ENCODE measurements around the gene WDFY4.

DNA sequence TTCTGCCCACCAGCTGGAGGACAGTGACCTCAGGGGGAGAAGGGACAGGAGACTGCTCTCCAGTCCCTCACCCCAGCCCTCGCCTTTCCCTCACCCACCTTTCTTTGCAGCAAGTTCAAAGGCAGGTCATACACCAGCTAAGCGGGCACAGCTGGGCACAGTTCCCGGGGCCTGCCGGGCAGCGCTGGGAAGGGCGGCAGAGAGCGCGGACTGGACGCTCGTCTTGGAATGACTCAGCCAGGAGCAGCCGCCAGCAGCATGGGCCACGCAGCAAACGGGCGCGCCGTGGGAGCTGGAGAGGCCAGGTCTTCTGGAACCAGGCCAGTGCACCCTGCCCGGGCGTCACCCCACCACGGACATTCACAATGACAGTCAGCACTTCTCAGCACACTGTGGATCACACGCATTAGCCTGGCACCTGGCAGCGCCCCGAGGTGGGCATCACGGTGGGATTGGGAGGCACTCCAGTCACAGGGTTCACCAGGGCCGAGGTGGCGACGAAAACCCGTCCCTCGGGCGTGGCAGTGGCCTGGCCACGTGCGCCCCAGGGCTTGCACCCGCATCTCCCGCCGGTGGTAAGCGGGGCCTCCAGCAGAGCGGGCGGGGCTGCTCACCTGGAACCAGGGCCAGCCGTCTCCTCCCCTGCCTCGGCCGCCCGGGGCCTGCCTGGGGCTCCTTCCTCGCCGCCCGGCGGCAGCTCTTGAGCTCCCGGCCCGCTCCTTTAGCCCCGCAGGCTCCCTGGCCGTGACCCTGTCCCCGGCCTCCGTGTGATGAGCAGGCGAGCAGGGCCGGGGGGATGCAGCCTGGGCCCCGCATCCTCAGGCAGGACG is 29.0 kb upstream of the WDFY4 start:
- TF ChIP-seq CTCF (IDR thresholded peaks at IDR 0.05; ENCODE audit: poor library complexity, severe bottlenecking): no peak
- no peak for TF ChIP-seq POLR2AphosphoS5 (IDR thresholded peaks at IDR 0.05)
- TF ChIP-seq EP300 (conservative IDR thresholded peaks at IDR 0.05; ENCODE audit: poor library complexity, severe bottlenecking): no peak
